DND-41 (cell line): ENCODE results near the gene SPAG16.

ENCODE experiments used
- CTCF ChIP-seq: IDR thresholded peaks from 2 replicates; pipeline ENCODE4 v1.5.1; 2012; ENCODE audit warnings: borderline replicate concordance, low read length, moderate library complexity, mild to moderate bottlenecking; ENCODE audit not compliant: poor library complexity, severe bottlenecking; ENCODE audit errors: extremely low read depth
- EZH2 ChIP-seq: IDR thresholded peaks from 3 replicates; pipeline ENCODE4 v1.6.1; 2012; ENCODE audit warnings: borderline replicate concordance, low read depth, mild to moderate bottlenecking, moderate library complexity, low read length, inconsistent platforms; ENCODE audit not compliant: severe bottlenecking

- TF ChIP-seq CTCF, result no peak
- no peak for TF ChIP-seq EZH2
Measured at GRCh38 chr2:214052235-214052634, 768.0 kb downstream of the SPAG16 start.
